Epidermal melanocyte (primary cell): ENCODE results near the gene ICAM1.

ENCODE experiments used
- DNase-seq: peaks from one replicate; pipeline ENCODE4 v3.0.0; 2011; ENCODE audit warnings: low spot score; ENCODE audit not compliant: insufficient read length

ICAM1 gene

DNA sequence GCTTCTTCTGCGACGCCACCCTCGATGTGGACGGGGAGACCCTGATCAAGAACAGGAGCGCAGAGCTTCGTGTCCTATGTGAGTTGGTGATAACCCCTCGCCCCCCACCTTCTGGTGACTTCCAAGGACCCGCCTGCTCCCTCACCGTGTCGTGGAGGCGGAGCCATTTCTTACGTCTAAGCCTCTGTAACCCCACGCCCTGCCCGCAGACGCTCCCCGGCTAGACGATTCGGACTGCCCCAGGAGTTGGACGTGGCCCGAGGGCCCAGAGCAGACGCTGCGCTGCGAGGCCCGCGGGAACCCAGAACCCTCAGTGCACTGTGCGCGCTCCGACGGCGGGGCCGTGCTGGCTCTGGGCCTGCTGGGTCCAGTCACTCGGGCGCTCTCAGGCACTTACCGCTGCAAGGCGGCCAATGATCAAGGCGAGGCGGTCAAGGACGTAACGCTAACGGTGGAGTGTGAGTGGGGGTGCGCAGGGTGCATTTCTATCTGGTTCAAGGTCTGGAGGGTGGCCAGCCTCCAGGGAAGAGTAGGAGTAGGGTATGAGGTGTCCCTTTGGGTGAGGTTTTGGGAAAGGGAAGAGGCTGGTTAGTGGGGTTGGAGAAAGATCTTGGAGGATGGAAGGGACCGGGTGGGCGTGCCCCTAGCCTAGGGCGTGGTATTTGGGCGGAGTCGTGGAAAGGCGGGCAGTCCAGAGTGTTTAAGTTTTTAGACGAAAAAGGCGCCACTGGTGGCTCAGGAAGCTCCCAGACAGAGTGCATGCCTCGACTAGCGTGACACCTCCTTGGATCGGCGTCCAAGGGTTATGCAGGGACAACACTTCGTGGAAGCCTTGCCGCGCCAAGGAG is 22.1 kb downstream of the ICAM1 start:
- no peak for DNase-seq

DNA sequence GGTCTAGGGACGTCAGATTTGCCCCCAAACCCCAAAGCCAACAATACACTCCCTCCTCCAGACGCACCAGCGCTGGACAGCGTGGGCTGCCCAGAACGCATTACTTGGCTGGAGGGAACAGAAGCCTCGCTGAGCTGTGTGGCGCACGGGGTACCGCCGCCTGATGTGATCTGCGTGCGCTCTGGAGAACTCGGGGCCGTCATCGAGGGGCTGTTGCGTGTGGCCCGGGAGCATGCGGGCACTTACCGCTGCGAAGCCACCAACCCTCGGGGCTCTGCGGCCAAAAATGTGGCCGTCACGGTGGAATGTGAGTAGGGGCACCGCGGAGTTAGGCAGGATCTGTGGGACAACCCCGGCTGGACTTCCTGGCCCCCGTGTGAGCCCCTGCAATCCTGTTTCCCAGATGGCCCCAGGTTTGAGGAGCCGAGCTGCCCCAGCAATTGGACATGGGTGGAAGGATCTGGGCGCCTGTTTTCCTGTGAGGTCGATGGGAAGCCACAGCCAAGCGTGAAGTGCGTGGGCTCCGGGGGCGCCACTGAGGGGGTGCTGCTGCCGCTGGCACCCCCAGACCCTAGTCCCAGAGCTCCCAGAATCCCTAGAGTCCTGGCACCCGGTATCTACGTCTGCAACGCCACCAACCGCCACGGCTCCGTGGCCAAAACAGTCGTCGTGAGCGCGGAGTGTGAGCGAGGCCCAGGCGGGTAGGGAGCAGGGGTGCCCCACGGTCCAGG is 22.9 kb downstream of the ICAM1 start:
- no peak for DNase-seq

DNA sequence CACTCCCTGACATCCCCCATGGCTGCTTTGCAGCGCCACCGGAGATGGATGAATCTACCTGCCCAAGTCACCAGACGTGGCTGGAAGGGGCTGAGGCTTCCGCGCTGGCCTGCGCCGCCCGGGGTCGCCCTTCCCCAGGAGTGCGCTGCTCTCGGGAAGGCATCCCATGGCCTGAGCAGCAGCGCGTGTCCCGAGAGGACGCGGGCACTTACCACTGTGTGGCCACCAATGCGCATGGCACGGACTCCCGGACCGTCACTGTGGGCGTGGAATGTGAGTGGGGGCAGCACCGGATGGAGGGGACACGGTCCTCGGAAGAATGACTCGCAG is 23.4 kb downstream of the ICAM1 start:
- no peak for DNase-seq

DNA sequence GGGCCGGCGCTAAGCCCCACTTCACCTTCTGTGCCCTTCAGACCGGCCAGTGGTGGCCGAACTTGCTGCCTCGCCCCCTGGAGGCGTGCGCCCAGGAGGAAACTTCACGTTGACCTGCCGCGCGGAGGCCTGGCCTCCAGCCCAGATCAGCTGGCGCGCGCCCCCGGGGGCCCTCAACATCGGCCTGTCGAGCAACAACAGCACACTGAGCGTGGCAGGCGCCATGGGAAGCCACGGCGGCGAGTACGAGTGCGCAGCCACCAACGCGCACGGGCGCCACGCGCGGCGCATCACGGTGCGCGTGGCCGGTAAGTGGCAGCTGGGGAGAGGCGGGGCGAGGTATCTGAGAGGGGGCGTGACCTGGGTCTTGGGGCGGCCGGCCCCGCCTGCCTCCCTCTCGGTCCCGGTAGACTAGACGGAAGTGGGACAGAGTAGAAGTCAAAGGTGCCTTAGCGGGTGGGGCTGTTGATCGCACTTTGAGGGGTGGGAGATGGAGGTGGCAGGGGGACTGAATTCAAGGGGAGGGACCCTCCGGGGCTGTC is 24.5 kb downstream of the ICAM1 start:
- DNase-seq = no peak

DNA sequence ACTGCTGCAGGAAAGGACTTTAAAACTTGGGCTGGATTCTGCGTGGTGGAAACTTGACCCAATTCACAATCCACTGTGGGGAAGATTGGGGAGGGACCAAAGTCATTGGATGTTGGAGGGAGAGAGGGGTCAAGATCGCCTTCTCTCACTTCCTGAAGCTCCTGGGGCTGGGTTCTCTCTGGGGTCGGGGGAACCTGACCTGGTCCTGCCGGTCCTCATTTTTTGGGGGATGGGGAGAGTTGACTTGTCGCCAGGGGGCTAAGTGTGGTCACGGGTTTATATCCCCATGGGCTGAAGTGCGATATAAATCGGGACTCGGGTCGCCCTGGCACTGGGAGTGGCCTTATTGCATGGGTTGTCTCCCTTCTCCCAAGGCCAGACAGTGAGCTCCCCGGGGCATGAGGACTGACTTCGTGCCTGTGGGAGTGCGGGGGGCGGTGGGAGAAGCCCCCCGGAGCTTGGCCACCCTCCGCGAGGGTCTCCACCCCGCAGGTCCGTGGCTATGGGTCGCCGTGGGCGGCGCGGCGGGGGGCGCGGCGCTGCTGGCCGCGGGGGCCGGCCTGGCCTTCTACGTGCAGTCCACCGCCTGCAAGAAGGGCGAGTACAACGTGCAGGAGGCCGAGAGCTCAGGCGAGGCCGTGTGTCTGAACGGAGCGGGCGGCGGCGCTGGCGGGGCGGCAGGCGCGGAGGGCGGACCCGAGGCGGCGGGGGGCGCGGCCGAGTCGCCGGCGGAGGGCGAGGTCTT is 25.1 kb downstream of the ICAM1 start:
- no peak for DNase-seq

DNA sequence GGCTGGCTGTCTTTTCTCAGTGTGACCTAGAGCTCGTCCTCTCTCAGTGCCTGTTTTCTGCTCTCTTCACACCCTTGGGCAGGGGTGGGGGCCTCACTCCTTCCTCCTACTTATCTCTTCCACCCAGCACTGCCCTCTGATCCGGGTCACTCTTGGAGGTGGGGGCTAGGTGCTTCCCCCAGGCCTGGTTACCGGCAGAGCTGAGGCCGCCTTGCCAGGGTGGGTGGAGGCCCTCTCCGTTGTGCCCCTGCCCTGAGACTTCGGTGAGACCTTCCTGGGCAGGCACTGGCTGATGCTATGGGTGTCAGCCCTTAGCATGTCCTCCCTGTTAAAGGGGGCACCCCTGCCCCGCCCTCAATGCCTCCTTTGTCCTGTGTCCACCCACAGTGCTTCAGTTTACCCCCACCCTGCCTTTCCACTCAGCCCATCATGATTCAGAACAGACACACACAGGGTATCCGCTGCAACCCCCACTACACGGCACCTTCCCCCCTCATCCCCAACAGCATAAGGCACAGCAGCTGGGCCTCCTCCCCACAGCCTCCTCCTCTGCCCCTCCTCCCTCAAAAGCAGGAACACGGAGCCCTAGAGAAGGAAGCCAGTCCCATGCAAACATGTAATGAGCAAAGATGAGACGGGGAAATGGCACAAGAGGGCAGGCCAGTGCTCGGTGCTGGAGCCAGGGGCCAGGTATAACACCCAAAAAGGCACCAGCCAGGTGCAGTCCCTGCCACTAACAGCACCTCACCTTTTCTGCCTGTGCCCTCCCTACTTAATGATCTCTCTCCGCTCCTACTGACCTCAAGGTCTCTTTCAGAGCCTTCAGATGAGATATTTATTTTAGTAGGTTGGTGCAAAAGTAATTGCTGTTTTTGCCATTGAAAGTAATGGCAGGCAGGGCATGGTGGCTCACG is 28.9 kb downstream of the ICAM1 start:
- no peak for DNase-seq

DNA sequence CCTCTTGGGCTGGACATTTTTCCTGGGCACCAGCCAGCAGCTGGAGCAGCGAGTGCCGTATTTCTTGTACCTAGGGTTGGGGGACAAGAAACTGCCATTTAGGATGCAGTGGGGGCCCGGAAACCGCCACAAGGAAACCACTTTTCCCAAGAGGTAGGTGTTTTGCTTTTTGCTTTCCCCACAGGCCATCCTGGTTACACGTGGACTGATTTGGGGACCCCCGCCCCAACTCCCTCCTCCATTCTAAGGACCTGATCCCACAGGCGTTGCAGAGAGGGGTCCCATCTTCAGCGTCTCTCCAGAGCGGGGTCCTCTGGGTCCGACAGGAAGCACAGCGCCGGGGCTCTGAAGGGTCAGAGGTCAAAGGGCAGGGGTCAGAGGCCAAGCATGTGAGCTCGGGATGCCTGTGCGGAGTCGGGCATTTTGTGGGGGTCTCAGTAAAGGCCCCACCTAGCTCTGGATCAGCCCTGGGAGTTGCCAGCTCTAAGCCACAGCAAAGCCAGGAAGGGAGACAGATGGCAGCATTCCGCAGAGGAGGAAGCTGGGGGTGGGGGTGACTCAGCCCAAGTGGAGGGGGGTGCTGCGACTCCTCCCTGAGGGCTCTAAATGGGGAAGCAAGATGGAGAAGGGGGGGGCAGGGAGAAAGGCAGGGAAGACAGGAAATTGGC is 34.4 kb downstream of the ICAM1 start:
- DNase-seq = no peak

DNA sequence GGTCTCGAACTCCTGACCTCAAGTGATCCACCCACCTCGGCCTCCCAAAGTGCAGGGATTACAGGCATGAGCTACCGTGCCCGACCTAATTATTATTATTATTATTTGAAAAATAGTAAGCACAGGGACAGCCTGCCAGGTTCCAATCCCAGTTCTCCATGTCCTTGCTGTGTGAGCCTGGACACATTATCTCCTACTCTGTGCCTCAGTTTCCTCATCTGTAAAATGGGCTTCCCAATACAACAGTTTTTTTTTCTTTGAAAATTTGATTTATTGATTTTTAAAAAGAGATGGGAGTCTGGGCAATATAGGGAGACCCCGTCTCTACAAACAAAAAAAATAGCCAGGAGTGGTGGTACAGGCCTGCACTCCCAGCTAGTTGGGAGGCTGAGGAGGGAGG is 35.4 kb downstream of the ICAM1 start:
- DNase-seq = no peak

DNA sequence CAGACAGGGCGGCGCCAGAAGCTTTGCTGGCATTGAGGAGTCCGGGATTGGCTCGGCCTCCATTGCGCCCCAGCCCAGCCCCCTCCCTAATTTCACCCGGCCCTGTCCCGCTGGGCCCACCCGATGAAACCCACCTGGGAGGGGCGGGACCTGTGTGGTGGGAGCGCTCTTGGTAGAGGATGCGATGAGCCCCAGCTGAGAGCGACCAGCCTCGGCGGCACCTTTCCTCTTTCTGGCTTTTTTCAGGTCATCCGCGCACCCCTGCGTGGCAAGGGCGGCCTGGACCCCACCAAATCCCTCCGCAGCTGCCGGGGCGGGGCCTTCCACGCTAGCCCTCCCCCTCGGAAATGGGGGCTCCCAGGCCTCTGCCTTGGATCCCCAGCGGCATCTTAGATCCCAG is 38.5 kb downstream of the ICAM1 start, which contains the start of gene ZGLP1:
TSS of gene ZGLP1 (minus strand) at position 393 of the 400 bp plus-strand sequence.
- DNase-seq = no peak

DNA sequence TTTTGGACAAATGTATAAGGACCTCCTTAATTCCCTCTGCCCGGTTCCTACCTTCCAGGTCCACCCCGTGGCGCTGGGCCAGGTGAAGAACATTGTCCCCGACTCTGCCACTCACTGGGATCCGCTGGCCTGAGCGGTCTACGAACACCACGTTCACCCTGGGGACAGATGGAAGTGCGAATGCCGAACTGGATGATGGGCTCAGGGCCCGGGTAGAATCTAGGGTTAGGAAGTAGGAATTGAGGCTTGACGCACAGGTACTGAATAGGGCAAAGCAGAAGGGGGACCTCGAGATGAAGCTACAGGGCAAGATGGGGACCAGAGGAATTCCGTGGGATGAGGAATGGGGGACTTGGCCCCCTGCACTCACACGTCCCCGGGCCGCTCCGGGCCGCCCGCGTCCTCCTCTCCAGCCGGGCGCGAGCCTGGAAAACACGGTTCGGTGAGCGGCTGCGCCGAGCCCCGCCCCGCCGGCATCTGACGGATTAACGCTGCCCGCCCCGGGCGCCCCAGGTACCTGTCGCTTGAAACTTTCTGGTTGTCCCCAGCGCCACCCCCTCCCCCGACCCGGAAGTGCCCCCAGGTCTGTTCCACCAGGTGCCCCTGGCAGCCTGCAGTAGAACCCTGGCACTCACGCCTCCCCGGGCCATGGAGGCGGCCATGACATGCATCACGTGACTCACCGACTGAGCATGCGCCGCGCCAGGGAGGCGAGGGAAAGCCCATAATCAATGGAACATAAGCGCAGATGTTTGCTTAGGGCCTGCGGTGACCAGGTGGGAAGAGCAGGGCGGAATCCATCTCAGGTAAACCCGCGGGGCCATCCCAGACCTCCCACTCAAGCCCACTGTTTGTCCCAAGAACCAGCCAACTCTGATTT is 44.7 kb downstream of the ICAM1 start, which contains the start of gene FDX2:
TSS of gene FDX2 (minus strand) at position 681 of the 880 bp plus-strand sequence. CDS start at position 662, 19 bp downstream.
- peak; percentile 99 for DNase-seq

DNA sequence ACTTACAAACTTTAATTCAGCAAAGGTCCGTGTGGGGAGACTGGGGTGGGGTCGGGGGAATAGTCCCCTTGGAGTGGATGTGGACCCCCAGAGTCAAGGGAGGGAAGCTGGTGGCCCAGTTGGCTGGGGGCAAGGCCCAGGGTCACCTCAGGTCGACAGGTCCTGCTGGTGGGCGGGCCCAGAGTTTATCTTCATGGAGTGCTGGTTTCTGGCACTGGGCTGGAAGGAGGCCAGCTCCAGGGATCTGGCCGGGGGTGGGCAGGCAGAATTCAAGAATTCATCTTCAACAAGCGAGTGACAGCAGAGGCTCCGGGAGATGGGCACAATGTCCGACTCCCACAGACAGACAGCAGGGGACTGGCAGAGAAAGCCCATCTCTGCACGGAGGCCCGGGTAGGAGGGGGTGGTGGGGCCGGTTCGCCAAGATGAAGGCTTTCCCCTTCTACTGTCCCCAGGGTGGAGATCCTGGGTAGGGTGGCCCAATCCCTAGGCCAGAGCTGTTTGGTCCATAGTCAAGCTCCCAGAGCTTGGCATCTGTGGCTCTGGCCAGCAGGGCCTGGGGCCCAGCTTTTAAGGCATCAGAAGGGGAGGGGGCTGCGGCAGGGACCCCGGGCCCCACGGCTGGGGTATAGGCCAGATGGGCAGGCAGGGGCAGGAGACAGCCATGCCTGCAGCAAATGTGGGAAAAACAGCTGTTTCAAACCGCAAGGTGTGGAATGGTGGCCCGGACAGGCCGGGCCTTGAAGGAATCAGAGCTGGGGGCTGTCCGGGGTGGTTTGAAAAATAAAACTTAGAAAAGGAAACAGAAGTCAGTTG is 45.5 kb downstream of the ICAM1 start:
- DNase-seq = no peak

DNA sequence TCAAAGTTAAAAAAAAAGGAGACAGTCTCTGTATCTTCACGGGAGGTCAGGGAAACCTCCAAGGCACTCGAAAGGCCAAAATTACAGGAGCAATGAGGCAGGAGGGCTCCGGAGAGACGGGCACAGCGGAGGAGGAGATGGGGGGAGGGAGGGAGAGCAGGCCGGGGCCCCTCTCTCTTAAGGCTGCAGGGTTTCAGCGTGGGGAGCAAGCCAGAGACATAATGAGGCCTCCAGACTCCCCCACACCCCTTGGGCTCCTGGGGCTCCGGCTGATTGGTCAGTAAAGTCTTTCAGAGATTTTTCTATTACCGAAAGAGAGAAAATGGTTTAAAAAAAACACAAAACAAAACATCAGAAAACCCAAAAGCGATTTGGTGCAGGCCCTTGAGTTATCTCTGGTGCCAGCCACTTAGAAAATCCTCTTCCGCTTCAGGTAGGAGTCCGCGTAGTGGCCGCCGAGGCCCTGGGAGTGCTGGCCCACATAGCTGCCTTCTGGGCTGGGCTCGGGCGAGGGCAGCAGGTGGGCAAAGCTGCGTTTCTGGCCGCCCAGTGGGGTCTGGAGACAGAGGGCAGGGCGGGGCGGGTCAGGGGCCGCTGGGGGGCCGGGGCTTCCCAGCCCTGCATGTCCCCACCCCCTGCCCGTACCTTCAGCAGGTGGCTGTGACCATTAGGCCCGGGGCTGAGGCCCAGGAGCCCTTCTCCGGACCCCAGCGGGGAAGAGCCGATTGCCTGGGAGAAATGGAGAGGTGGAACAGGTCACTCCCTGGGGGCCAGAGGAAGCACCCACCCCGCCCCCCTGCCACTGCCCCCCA is 46.3 kb downstream of the ICAM1 start:
- no peak for DNase-seq

DNA sequence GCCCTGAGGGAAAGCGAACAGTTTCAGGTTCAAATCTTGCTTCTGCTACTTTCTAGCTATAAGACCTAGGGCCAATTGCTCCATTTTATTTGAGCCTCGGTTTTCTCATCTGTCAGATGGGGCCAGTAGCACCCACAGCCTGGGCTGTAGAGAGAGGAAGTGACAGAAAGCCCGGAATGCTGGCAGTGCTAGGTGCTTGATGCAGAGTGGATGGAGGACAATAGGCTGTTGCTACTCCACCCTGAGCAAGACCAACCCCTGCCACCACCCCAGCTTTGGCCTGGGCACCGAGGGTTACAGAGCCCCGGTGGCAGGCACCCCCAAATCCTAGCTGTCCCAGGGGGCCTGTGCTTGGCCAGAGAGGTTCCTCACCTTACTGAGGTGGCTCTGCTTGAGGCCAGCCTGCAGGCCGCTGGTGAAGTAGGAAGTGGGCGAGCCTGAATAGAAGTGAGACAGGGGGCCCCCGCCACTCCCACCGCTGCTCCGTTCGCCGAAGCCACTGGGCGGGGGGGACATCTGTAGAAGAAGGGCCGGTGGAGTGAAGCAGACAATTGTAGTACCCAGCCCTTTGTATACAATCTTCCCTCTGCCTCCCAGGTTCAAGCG is 47.0 kb downstream of the ICAM1 start:
- no peak for DNase-seq

DNA sequence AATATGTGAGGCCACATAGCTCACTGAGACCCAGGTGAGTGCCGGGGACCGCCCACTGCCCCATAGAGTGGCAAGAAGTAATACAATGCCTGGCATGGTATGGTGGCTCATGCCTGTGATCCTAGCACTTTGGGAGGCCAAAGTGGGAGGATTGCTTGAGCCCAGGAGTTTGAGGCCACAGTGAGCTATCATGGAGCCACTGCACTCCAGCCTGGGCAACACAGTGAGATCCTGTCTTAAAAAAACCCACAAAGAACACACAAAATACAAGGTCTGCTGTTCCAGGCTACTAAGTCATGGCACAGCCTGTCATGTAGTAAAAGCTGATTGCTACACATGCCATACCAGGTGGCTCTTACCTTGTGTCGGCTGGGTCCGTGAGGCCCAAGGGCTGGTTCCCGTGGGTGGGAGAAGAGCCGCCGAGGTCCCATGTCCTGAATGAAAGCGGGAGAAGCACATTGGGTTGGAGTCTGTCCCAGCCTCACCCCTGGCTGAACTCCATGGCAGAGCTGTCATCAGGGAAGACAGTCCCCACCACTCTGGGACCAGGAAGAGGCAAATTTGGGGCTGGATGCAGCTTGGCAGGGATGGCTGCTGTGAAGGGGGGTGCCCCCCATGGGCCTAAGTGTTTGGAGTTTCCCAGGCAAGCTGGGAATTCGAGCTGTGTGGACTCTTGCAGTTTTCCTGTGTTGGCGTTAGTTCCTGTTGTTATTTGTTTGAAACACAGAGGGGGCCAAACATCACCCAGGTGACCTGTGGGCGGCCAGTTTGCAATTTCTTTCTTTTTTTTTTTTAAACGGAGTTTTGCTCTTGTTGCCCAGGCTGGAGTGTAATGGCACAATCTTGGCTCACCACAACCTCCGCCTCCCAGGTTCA is 48.1 kb downstream of the ICAM1 start:
- DNase-seq = no peak

DNA sequence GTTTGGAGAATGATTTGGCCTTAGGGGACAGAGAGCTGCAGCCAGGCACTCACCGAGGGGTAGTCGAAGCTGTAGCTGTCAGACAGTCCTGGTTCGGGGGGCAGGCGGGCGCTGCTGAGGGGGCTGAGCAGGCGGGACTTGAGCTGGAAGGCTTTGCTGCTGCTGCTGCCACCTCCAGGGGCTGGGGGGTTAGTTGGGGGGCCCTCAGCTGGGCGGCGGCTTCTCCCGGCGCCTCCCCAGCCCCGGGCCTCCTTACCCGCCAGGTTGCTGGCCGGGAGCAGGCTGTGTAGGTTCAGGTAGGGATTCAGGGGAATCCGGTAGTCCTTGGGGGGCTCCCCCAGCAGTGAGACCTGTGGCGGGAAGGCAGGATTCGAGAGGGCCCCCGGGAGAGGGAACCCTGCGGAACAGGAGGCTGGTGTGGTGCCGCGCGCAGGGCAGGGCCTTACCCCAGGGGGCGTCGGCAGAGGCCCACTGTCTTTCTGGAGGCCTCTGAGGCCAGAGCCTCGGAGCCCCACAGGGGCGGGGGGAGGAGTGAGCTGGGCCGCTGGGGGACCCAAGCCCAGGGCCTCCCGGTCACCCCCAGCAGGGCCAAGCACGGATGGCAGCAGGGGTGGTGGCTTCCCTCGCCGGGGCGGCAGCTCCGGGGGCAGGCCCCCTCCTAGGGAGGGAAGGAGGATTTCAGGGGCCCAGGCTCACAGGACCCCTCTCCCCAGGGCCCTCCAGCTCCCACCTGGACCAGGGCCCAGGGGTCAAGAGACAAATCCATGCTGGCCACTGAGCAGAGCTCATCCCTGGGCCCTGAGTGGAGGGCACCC is 49.9 kb downstream of the ICAM1 start:
- DNase-seq = no peak
